HG02571 (cell line): Measurements from ENCODE around the gene COMT.

Experiments used
- ATAC-seq: cut with Tn5 transposase; IDR thresholded peaks from one replicate; pipeline ENCODE4 v1.9.1; 2021; ENCODE audit warnings: mild to moderate bottlenecking, moderate library complexity; ENCODE audit not compliant: unreplicated experiment

COMT gene

DNA sequence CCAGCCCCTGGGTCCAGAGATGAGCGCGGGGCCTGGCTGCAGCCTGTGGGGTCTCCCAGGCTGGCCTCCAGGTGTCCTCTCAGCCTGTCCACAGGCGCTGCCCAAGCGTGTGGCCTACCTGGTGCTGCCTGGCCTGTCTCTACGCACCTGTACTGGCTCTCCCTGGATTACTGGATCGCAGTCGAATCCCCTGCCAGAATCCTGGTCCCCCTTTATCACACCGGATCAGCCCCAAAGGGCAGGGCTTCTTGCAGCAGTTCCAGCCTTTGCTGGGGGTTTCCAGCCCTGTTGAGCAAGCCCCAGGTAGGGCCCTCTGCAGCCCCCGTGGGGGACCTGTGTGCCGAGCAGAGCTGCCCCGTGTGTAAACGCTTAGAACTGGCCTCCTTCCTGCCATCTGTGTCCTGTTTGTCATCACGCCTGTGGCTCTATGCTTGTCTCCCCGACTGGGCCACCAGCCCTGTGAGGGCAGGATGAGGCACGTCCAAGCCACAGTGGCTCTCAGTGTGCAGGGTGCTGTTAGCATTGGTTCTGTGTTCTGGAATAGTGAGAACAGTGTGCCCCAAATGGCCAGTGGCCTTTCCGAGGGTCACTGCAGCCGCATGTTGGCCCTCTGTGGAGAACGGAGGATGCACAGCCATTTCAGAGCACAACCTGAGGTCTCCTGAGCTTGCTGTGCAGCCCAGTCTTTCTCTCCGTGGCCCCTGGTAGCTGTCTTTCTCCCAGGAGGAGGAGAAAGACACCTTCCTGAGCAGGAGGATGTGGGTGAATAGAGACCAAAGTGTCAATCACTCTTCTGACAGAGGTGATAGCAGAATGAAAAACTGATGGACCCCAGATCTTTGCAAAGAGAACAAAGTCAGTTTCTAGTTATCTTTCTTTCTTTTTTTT is 13.9 kb downstream of the COMT start:
- no peak for ATAC-seq

DNA sequence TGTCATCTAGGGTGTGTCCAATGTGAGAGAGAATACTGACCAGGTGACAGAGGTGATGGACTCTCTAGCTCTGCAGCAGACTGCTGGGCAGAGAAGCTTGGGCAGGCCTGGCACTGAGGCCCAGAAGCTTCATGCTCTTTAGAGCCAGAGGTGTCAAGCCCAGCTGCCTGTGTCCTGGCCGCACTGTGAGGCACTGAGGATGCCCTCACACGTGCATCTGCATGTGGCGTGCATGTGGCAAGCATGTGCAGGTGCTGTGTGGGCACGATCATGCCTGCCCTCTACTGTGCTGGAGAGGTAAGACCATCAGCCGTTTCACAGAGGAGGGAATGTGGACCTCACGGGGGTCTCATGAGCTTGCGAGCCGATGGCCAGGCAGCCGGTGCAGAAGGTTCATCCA is 15.9 kb downstream of the COMT start:
- ATAC-seq, result no peak

DNA sequence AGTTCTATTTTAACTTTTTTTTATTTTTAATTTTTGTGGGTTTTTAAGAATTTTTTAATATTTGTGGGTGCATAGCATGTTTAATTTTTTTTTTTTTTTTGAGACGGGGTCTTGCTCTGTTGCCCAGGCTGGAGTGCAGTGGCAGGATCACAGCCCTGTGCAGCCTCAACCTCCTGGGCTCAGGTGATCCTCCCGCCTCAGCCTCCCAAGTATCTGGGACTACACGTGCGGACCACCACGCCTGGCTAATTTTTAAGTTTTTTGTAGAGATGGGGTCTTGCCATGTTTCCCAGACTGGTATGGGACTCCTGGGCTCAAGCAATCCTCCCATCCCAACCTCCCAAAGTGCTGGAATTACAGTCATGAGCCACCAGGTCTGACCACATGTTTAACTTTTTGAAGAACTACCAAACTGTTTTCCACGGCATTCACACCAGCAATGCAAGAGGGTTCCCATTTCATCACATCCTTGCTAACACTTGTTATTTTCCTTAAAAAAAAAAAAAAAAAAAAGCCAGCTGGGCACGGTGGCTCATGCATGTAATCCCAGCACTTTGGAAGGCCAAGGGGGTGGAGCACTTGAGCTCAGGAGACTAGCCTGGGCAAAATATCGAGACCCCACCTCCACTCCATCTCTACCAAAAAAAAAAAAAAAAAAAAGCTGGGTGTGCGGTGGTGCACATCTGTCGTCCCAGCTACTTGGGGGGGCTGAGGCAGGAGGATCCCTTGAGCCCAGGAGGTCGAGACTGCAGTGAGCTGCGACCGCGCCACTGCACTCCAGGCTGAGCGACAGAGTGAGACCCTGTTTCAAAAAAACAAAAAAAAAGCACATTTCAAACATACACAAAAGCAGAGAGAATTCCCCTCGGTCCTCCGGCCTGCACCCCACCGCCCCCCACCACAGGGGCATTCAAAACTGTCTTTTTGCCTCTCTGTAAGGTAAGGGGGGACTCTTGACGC is 16.8 kb downstream of the COMT start:
- no peak for ATAC-seq

DNA sequence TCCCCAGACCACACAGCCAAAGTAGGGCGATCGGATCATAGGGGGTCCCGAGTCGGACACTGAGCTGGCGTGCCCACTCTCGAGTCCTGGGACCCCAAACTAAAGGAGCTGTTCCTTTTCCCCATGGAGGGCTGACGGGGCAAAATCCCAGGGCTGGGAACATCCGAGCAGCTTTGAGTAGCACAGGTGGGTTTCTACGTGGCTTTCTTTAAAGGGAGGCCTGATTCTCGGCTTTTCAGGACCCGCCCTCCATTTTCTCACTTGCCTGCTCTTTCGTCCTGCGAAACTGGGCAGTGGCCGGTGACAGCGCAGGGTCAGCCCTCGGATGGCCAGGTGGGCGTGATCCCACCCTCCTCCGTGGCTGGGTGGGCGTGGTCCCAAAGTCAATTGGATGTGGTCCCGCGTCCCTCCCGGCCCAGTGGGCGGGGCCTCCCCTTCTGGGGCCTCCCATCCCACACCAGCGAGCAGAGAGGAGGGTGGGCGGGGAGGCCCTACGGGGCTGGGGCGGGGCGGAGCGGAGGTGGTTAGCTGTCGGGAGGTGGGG is 17.5 kb downstream of the COMT start:
- ATAC-seq, result no peak

DNA sequence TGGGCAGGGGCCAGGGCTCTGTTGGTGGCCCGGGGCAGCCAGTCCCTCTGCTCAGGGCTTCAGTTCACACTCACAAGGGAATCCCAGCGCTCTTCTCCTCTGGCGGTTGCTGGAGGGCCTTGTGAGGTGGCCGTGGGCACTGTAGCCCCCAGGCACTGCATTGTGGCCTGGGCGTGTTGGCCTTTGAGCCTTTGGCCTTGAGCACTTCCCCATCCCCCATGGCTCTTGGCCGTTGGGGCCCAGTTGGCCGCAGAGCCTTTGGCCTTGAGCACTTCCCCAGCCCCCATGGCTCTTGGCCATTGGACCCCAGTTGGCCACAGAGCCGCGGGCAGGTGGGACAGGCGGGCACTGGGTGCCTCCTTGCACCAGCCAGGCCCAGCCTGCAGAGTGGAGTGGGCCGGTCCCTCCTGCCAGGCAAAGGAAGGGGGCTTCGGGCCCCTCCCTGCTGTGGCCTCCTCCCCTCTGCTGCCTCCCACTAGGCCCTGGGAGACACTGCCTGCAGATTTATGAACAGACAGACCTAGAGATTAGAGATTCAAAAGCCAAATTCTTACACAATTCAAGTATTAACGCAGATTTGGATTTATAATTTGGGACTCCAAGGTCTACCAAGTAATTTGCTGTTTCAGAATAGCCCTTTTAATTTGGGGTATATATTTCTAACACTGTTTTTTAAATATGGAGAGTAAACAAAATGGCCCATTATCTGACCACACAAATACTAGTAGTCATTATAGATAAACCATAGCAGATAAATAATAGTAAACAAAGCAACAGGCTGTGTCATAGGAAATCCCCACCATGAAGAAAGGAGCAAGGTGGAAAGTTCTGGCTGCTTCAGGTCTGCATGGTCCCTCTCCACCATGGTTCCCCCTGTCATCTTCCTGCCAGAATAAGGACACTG is 18.3 kb downstream of the COMT start:
- ATAC-seq, result no peak

DNA sequence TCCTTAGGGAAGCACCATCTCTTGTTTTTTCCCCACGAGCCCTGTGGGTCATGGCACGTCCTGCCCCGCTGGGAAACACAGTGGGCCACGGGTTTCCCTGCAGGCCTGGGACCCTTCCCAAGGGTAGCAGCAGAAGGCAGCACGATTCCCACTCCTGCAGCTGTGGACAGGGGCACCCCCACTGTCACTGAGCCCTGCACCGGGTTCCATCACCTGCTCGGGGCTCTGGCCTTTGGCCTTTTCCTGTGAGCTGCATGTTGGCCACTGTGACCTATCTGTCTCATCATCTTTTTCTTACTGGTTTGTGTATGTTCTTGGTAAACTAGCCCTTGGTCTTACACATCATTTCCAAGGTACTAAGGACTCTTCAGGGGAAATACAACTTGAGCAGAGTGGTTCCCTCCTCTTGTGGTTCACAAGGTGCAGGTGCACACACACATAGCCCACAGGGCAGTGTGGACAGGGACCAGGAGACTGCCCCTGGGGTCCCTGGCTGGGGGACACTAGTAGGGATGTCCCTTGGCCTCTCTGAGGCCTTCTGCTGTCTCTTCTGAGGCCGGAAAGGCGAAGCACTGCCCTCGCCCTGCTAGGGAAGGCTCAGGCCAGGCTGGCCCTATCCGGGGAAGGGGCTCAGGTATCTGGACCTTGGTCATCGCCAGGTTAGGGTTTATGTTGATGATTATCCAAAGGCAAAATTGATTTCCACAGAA is 19.1 kb downstream of the COMT start:
- ATAC-seq, result no peak

- ATAC-seq, result no peak
Observed at GRCh38 chr22:19961201-19961580, 19.6 kb downstream of the COMT start.

GRCh38 chr22:19961868-19962245 is 20.3 kb downstream of the COMT start:
- no peak for ATAC-seq

GRCh38 chr22:19962246-19962908 is 20.8 kb downstream of the COMT start:
- ATAC-seq, result no peak

GRCh38 chr22:19962909-19963806 is 21.6 kb downstream of the COMT start:
- ATAC-seq, result no peak

- ATAC-seq, result no peak
Observed at GRCh38 chr22:19963863-19964642, 22.5 kb downstream of the COMT start.

GRCh38 chr22:19964701-19965386 is 23.3 kb downstream of the COMT start:
- ATAC-seq, result no peak

DNA sequence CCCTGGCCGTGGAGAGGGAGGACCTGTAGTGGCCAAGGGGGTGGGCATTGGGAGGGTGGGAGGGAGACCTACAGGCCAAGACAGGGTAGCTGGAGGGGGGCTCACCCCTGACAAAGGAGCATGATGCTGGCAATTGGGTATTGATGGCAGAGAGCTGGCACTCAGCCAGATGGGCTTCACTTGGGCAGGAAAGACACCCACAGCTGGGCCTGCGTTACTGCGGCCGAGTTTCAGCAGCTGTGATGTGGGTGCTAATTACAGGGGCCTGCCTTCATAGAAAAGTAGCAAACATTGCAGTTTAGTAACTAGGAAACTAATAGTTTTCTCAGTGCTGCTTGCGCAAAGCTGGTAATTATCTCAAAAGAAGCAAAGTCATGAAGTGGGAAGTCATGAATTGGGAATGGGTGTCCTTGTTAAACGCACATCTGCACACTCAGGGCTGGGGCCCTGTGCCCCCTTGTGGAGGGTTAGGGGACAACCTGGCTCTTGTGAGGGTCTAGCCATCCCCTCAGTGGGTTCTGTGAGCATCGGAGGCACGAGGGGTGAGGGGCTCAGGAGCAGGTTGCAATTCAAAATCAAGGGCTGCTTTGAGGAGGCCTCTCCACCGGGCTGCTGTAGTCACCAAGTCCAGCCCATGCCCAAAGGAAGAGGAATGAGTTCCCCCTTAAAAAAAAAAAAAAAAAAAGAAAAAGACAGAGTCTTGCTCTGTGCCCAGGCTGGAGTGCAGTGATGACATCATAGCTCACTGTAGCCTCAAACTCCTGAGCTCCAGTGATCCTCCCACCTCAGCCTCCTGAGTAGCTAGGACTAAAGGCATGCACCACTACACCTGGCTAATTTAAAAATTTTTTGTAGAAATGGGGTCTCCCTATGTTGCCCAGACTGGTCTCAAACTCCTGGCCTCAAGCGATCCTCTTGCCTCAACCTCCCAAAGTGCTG is 24.5 kb downstream of the COMT start:
- no peak for ATAC-seq

- ATAC-seq, result no peak
Observed at GRCh38 chr22:19966908-19967750, 25.6 kb downstream of the COMT start.

GRCh38 chr22:19967850-19968449 is 26.4 kb downstream of the COMT start:
- no peak for ATAC-seq
